Measurements from ENCODE around the gene NKAIN2.

NKAIN2 gene

GRCh38 chr6:123849406-123849805, 45.7 kb downstream of the NKAIN2 start:
- Mint-ChIP-seq H3K36me3 (ENCODE audit: low read depth) (no peaks in the 10 kb centered on the region), H3K27ac (no peak overlapping the region), H3K9me3 (no peaks in the 10 kb centered on the region), H3K4me3 (no peak overlapping the region), H3K4me1 (no peaks in the 10 kb centered on the region), H3K27me3 (ENCODE audit: low read depth, poor library complexity) (no peaks in the 10 kb centered on the region)
- no peak for TF ChIP-seq CTCF (IDR thresholded peaks at IDR 0.05)
- DNase-seq = no peak

- H3K27ac Mint-ChIP-seq = no peak overlapping the region
- H3K4me1 Mint-ChIP-seq = no peaks in the 10 kb centered on the region
- no peak overlapping the region for H3K4me3 Mint-ChIP-seq
- no peak for DNase-seq
- H3K36me3 Mint-ChIP-seq (ENCODE audit: low read depth) = no peaks in the 10 kb centered on the region
- no peak for TF ChIP-seq CTCF (IDR thresholded peaks at IDR 0.05)
- H3K27me3 Mint-ChIP-seq (ENCODE audit: low read depth, poor library complexity) = no peaks in the 10 kb centered on the region
- no peaks in the 10 kb centered on the region for H3K9me3 Mint-ChIP-seq
Measured at GRCh38 chr6:123850555-123850954, 46.9 kb downstream of the NKAIN2 start.

GRCh38 chr6:123854201-123854600, 50.5 kb downstream of the NKAIN2 start:
- no peak for TF ChIP-seq CTCF (IDR thresholded peaks at IDR 0.05)
- H3K4me3 Mint-ChIP-seq = no peak overlapping the region
- H3K27ac Mint-ChIP-seq = no peak overlapping the region
- DNase-seq = no peak
- no peaks in the 10 kb centered on the region for H3K4me1 Mint-ChIP-seq
- H3K9me3 Mint-ChIP-seq = no peaks in the 10 kb centered on the region
- no peaks in the 10 kb centered on the region for H3K36me3 Mint-ChIP-seq (ENCODE audit: low read depth)
- H3K27me3 Mint-ChIP-seq (ENCODE audit: low read depth, poor library complexity) = no peaks in the 10 kb centered on the region

GRCh38 chr6:123855506-123855905, 51.8 kb downstream of the NKAIN2 start:
- Mint-ChIP-seq H3K4me1 (no peaks in the 10 kb centered on the region), H3K9me3 (no peaks in the 10 kb centered on the region), H3K36me3 (ENCODE audit: low read depth) (no peaks in the 10 kb centered on the region), H3K27me3 (ENCODE audit: low read depth, poor library complexity) (no peaks in the 10 kb centered on the region), H3K27ac (no peak overlapping the region), H3K4me3 (no peak overlapping the region)
- no peak for TF ChIP-seq CTCF (IDR thresholded peaks at IDR 0.05)
- no peak for DNase-seq

GRCh38 chr6:123859291-123859690, 55.6 kb downstream of the NKAIN2 start:
- H3K36me3 Mint-ChIP-seq (ENCODE audit: low read depth) = no peaks in the 10 kb centered on the region

More at GRCh38 chr6:123859291-123859690, 55.6 kb downstream of the NKAIN2 start:
- DNase-seq = no peak
- H3K4me3 Mint-ChIP-seq = no peak overlapping the region
- H3K4me1 Mint-ChIP-seq = no peaks in the 10 kb centered on the region
- no peak overlapping the region for H3K27ac Mint-ChIP-seq
- H3K9me3 Mint-ChIP-seq = no peaks in the 10 kb centered on the region
- H3K27me3 Mint-ChIP-seq (ENCODE audit: low read depth, poor library complexity) = no peaks in the 10 kb centered on the region
- TF ChIP-seq CTCF (IDR thresholded peaks at IDR 0.05) = no peak
